K562 (cell line): ENCODE measurements around the gene ZNF138. TPM values are rescaled to one million over a fixed set of nuclear protein-coding genes. Genes with fewer than 3 reads are reported as not detected.

Source experiments
- AFF4 ChIP-seq: sonication (generic); formaldehyde crosslinking; IDR thresholded peaks from 2 replicates; pipeline ENCODE4 v1.8.0; 2023; ENCODE audit warnings: mild to moderate bottlenecking, missing genetic modification reagents
- ARID1B ChIP-seq: fragments of 450-650 bp; IDR thresholded peaks from 2 replicates; pipeline ENCODE4 v1.6.1; 2016; ENCODE audit warnings: antibody characterized with exemption, mild to moderate bottlenecking, inconsistent platforms
- CBFA2T3 ChIP-seq: fragments of 450-650 bp; IDR thresholded peaks from 2 replicates; pipeline ENCODE4 v1.6.1; 2017
- GTF3C2 ChIP-seq: IDR thresholded peaks from 3 replicates; pipeline ENCODE4 v1.6.1; 2011; ENCODE audit warnings: borderline replicate concordance, mild to moderate bottlenecking, moderate library complexity; ENCODE audit not compliant: insufficient read length; ENCODE audit errors: extremely low read depth
- MYNN ChIP-seq, 2 experiments: sonication (generic); formaldehyde crosslinking in 1 of 2; IDR thresholded peaks; 2 replicates each; pipeline versions ENCODE4 v1.5.0 to v1.6.1; 2016 to 2020; ENCODE audit warnings: antibody characterized with exemption in 1 of 2, missing genetic modification reagents in 1 of 2
- TAL1 ChIP-seq: fragments of 450-650 bp; IDR thresholded peaks from 2 replicates; pipeline ENCODE4 v1.6.1; 2016; ENCODE audit warnings: mild to moderate bottlenecking
- TEAD4 ChIP-seq, 2 experiments: sonication (generic) in 1 of 2; formaldehyde crosslinking in 1 of 2; IDR thresholded peaks; 2 replicates each; pipeline versions ENCODE4 v1.6.1 to v1.8.0; 2012 to 2022; ENCODE audit warnings: borderline replicate concordance in 1 of 2, inconsistent platforms in 1 of 2, low read length in 1 of 2, mild to moderate bottlenecking in 1 of 2, missing genetic modification reagents in 1 of 2
- YY1 ChIP-seq, 3 experiments: IDR thresholded peaks; 2 replicates each; pipeline ENCODE4 v1.6.1; 2011; ENCODE audit warnings: low read length in 2 of 3, mild to moderate bottlenecking in 2 of 3, moderate library complexity in 2 of 3, borderline replicate concordance in 1 of 3, control low read depth in 1 of 3, low read depth in 1 of 3; ENCODE audit not compliant: insufficient read depth in 3 of 3, insufficient replicate concordance in 2 of 3, control insufficient read depth in 1 of 3, insufficient read length in 1 of 3; ENCODE audit errors: extremely low read depth in 1 of 3
- ZBTB8A ChIP-seq: fragments of 450-650 bp; IDR thresholded peaks from 2 replicates; pipeline ENCODE4 v1.6.1; 2018; ENCODE audit warnings: mild to moderate bottlenecking, moderate library complexity; ENCODE audit not compliant: partially characterized antibody
- ZC3H8 ChIP-seq: fragments of 450-650 bp; IDR thresholded peaks from 2 replicates; pipeline ENCODE4 v1.6.1; 2017
- ZNF699 ChIP-seq: fragments of 250-450 bp; sonication (Bioruptor Pico); IDR thresholded peaks from 2 replicates; pipeline ENCODE4 v1.8.0; 2021; ENCODE audit warnings: mild to moderate bottlenecking, moderate library complexity; ENCODE audit not compliant: insufficient replicate concordance
- ZSCAN32 ChIP-seq: fragments of 450-650 bp; formaldehyde crosslinking; IDR thresholded peaks from 2 replicates; pipeline ENCODE4 v1.4.0; 2020; ENCODE audit warnings: mild to moderate bottlenecking, moderate library complexity
- polyA plus RNA-seq, 8 experiments: library from polyadenylated mRNA; depleted of rRNA in 4 of 8; stranded (reverse) in 5 of 8; unstranded in 3 of 8; fragments of >200 nt; fragmentation: Nextera tagmentation in 2 of 8; fragmentation: Illumina TruSeq in 1 of 8; extraction: Ambion mirVana in 2 of 8; extraction: Trizol in 1 of 8; gene quantifications; 2 replicates each; pipeline versions ENCODE4 v1.2.1 to v1.2.3, GENCODE V29; 2011 to 2014; ENCODE audit warnings: inconsistent platforms in 1 of 8, missing spikeins in 1 of 8
- total RNA-seq, 7 experiments: library from RNA; depleted of rRNA in 6 of 7; stranded (reverse); fragments of >200 nt in 6 of 7; fragmentation: Illumina TruSeq in 2 of 7; extraction: Trizol in 2 of 7; gene quantifications; 2 replicates each; pipeline versions ENCODE4 v1.2.1 to v1.2.3, GENCODE V29; 2011 to 2021; ENCODE audit warnings: low replicate concordance in 1 of 7

Gene ZNF138
- total and polyA plus RNA-seq, 9 of the 15 experiments (the other 6 are each of a cell fraction or from before 2014, with no cell fraction given) = 14.6 to 34.9 (median 22.6) TPM

DNA sequence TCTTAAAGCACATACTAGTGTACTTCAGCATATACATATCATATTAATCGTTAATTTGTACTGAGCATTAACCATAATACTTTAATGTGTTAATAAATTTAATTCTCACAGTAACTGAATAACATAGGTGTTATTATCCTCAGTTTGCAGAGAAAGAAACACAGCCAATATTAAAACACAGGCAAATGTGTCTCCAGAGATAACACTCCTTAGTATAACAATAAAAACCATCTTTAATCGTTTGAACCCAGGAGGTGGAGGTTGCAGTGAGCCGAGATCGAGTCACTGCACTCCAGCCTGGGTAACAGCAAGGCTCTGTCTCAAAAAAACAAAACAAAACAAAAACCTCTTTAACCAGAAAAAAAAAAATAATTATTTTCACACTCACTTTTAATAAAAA, 59.5 kb downstream of the ZNF138 start (continued):
- TF ChIP-seq TAL1 (peak; percentile 55), YY1 (IDR thresholded peaks at IDR 0.05; ENCODE audit: borderline replicate concordance in 1 of 3, control insufficient read depth in 1 of 3, extremely low read depth in 1 of 3, insufficient read depth in 3 of 3, insufficient read length in 1 of 3, insufficient replicate concordance in 2 of 3, low read depth in 1 of 3, low read length in 2 of 3) (no peak), ZBTB8A (no peak), ARID1B (peak; percentile 63; the same call in 1 of the 2 replicates), TEAD4 (IDR thresholded peaks at IDR 0.05; ENCODE audit: low read length) (no peak), TEAD4 (CRISPR knock-in tag; IDR thresholded peaks at IDR 0.05; ENCODE audit: borderline replicate concordance) (no peak), GTF3C2 (no peak), AFF4 (CRISPR knock-in tag) (no peak), MYNN (IDR thresholded peaks at IDR 0.05) (no peak), MYNN (CRISPR knock-in tag; IDR thresholded peaks at IDR 0.05) (no peak), ZSCAN32 (no peak), ZNF699 (CRISPR knock-in tag) (no peak), ZC3H8 (no peak), CBFA2T3 (peak; percentile 52)
